Brain microvascular endothelial cell (primary cell): ENCODE measurements around the gene PARP9.

Experiments
- DNase-seq: peaks from one replicate; pipeline ENCODE4 v3.0.0-alpha.2; 2020
- H3K27ac ChIP-seq: fragments of 250-450 bp; sonication (Bioruptor Pico); 2 replicates; pipeline ENCODE4 v1.5.1; 2020; ENCODE audit warnings: mild to moderate bottlenecking, moderate library complexity
- H3K27me3 ChIP-seq: fragments of 250-450 bp; sonication (Bioruptor Pico); replicated peaks from 2 replicates; pipeline ENCODE4 v1.5.1; 2020; ENCODE audit warnings: mild to moderate bottlenecking
- H3K36me3 ChIP-seq: fragments of 250-450 bp; sonication (Bioruptor Pico); replicated peaks from 2 replicates; pipeline ENCODE4 v1.5.1; 2020; ENCODE audit warnings: mild to moderate bottlenecking
- H3K4me3 ChIP-seq: 2 replicates; pipeline ENCODE4 v1.5.1; 2011; ENCODE audit warnings: low read depth, mild to moderate bottlenecking, control low read depth, low read length, moderate library complexity
- CTCF ChIP-seq: IDR thresholded peaks from 2 replicates; pipeline ENCODE4 v1.5.1; 2011; ENCODE audit warnings: low read depth, mild to moderate bottlenecking, moderate library complexity, low read length, control low read depth, inconsistent platforms; ENCODE audit errors: missing control alignments
- in situ Hi-C: cut with HindIII; loops from 2 replicates; pipeline ENCODE4 v1.10.0; 2017; ENCODE audit warnings: low sequenced_read_pairs, low pct_ligation_motif_present

Gene PARP9

GRCh38 chr3:122564155-122564912 lies at the start of gene PARP9, which contains the start of gene DTX3L:
Gene PARP9 (minus strand): TSS chr3:122564300. CDS start chr3:122559620, 4,680 bp downstream.
Gene DTX3L (plus strand): TSS chr3:122564338. CDS start chr3:122564427, 89 bp downstream.
- Histone ChIP-seq H3K27me3 (no peaks in the 10 kb centered on the region), H3K4me3 (peak within 1 kb of the TSS; percentile 85), H3K36me3 (peaks cover 21% of the 10 kb centered on the region), H3K27ac (peak within 1 kb of the TSS; percentile 91)
- peak; percentile 65 for DNase-seq
- TF ChIP-seq CTCF = no peak
- in situ Hi-C loops = no loop called here

GRCh38 chr3:122612696-122613095 lies 48.6 kb upstream of the PARP9 start:
- TF ChIP-seq CTCF = no peak
- no peak overlapping the region for H3K4me3 ChIP-seq
- H3K27me3 ChIP-seq = no peaks in the 10 kb centered on the region
- no peaks in the 10 kb centered on the region for H3K36me3 ChIP-seq
- H3K27ac ChIP-seq = no peak overlapping the region
- peak; percentile 25 for DNase-seq
- in situ Hi-C loops = no loop called here

- in situ Hi-C loops = no loop called here
- Histone ChIP-seq H3K4me3 (no peak overlapping the region), H3K36me3 (no peaks in the 10 kb centered on the region), H3K27ac (peak overlapping the region; percentile 84), H3K27me3 (no peaks in the 10 kb centered on the region)
- TF ChIP-seq CTCF = no peak
- peak; percentile 64 for DNase-seq
Measured at GRCh38 chr3:122609798-122610559, 45.9 kb upstream of the PARP9 start.

GRCh38 chr3:122608916-122609315 lies 44.8 kb upstream of the PARP9 start:
- Histone ChIP-seq H3K4me3 (no peak overlapping the region), H3K27me3 (no peaks in the 10 kb centered on the region), H3K27ac (no peak overlapping the region), H3K36me3 (no peaks in the 10 kb centered on the region)
- in situ Hi-C loops = no loop called here
- no peak for DNase-seq
- TF ChIP-seq CTCF = no peak

- no peak for DNase-seq
- Histone ChIP-seq H3K4me3 (no peak overlapping the region), H3K27ac (no peak overlapping the region), H3K36me3 (no peaks in the 10 kb centered on the region), H3K27me3 (no peaks in the 10 kb centered on the region)
- in situ Hi-C loops = no loop called here
- TF ChIP-seq CTCF = no peak
Measured at GRCh38 chr3:122606330-122606729, 42.2 kb upstream of the PARP9 start.
